OCI-LY7 (cell line): Measurements from ENCODE around the gene LPIN1. TPM values are rescaled to one million over a fixed set of nuclear protein-coding genes. Genes with fewer than 3 reads are reported as not detected.
"Not testable (repeated sequence)": the region's sequence is repeated elsewhere in the genome, so short reads cannot be mapped to it uniquely, and the experiment has no call there.

ENCODE experiments used
- BruUV-seq: library from RNA; stranded (reverse); fragments of 400-500 nt; replicated peaks from 2 replicates; lab custom pipeline; 2021; lab: Mats Ljungman, UMichigan
- CTCF ChIA-PET: fragments of 300-600 bp; sonication (Branson Sonifier 250); formaldehyde crosslinking; loops from one replicate; lab custom pipeline; 2022; ENCODE audit warnings: antibody characterized with exemption; ENCODE audit not compliant: unreplicated experiment; lab: Charles Lee
- POLR2A ChIA-PET: fragments of 300-600 bp; sonication (Branson Sonifier 250); formaldehyde crosslinking; loops from one replicate; lab custom pipeline; 2022; ENCODE audit warnings: antibody characterized with exemption; lab: Charles Lee
- DNase-seq: peaks from one replicate; pipeline ENCODE4 v3.0.0-alpha.2; 2015; ENCODE audit warnings: low spot score
- H2AFZ ChIP-seq: fragments of 200-600 bp; sonication (generic), shearing (Covaris generic); 2 replicates; pipeline ENCODE4 v1.6.1; 2014; ENCODE audit warnings: mild to moderate bottlenecking, antibody characterized with exemption, low read length, moderate library complexity
- H3K27ac ChIP-seq: fragments of 200-600 bp; sonication (generic); 2 replicates; pipeline ENCODE4 v1.5.1; 2014; ENCODE audit warnings: mixed run types, low read depth, mild to moderate bottlenecking, moderate library complexity, low read length, inconsistent platforms; ENCODE audit not compliant: poor library complexity, severe bottlenecking
- H3K36me3 ChIP-seq: fragments of 200-600 bp; sonication (generic); 2 replicates; pipeline ENCODE4 v1.6.1; 2014; ENCODE audit warnings: mild to moderate bottlenecking, antibody characterized with exemption, low read length, moderate library complexity, mixed read lengths; ENCODE audit not compliant: insufficient read depth
- H3K4me1 ChIP-seq: fragments of 200-600 bp; sonication (generic); 2 replicates; pipeline ENCODE4 v1.5.1; 2014; ENCODE audit warnings: mild to moderate bottlenecking, low read length; ENCODE audit not compliant: insufficient read depth, poor library complexity, severe bottlenecking
- H3K4me2 ChIP-seq: fragments of 200-600 bp; sonication (generic); 2 replicates; pipeline ENCODE4 v1.6.1; 2014; ENCODE audit warnings: mild to moderate bottlenecking, low read length
- H3K4me3 ChIP-seq: fragments of 200-600 bp; sonication (generic); 2 replicates; pipeline ENCODE4 v1.5.1; 2014; ENCODE audit warnings: mild to moderate bottlenecking, low read depth, low read length; ENCODE audit not compliant: poor library complexity, severe bottlenecking
- H3K79me2 ChIP-seq: fragments of 200-600 bp; sonication (generic); 2 replicates; pipeline ENCODE4 v1.6.1; 2016; ENCODE audit warnings: low read depth, mild to moderate bottlenecking, low read length, moderate library complexity, mixed read lengths; ENCODE audit not compliant: insufficient read depth
- H3K9me2 ChIP-seq: fragments of 200-600 bp; sonication (generic); 2 replicates; pipeline ENCODE4 v1.6.1; 2016; ENCODE audit warnings: mild to moderate bottlenecking, low read length, mixed read lengths; ENCODE audit not compliant: insufficient read depth
- H3K9me3 ChIP-seq: fragments of 200-600 bp; sonication (generic); 2 replicates; pipeline ENCODE4 v1.6.1; 2014; ENCODE audit warnings: mild to moderate bottlenecking, mixed run types, low read length, mixed read lengths
- H4K20me1 ChIP-seq: fragments of 200-600 bp; sonication (generic); 2 replicates; pipeline ENCODE4 v1.6.1; 2014; ENCODE audit warnings: mild to moderate bottlenecking, antibody characterized with exemption, low read length, moderate library complexity, mixed read lengths; ENCODE audit not compliant: insufficient read depth
- EZH2phosphoT487 ChIP-seq: fragments of 200-600 bp; sonication (generic); IDR thresholded peaks from 2 replicates; pipeline ENCODE4 v1.6.1; 2018; ENCODE audit warnings: low read depth, borderline replicate concordance, mild to moderate bottlenecking, mixed run types, antibody characterized with exemption, low read length, moderate library complexity, mixed read lengths
- intact Hi-C: fragments of 100-400 bp; cut with micrococcal nuclease; formaldehyde crosslinking; loops from one replicate; pipeline ENCODE4 v1.10.0; 2022; ENCODE audit not compliant: unreplicated experiment
- total RNA-seq, 2 experiments: library from RNA; depleted of rRNA in 1 of 2; stranded (reverse); fragments of >200 nt in 1 of 2; shearing (Covaris generic) in 1 of 2; gene quantifications; 2 replicates each; pipeline ENCODE4 v1.2.3, GENCODE V29; 2014 to 2022
- TF ChIP-seq, protein P1 (sequence below): fragments of 200-600 bp; sonication (generic); conservative IDR thresholded peaks from 2 replicates; pipeline ENCODE4 v1.5.1; 2014; ENCODE audit warnings: mild to moderate bottlenecking, antibody characterized with exemption, low read length, moderate library complexity, mixed read lengths

Gene LPIN1
- total RNA-seq, 2 experiments from 2014 or later: 56.9 to 70.2 TPM

DNA sequence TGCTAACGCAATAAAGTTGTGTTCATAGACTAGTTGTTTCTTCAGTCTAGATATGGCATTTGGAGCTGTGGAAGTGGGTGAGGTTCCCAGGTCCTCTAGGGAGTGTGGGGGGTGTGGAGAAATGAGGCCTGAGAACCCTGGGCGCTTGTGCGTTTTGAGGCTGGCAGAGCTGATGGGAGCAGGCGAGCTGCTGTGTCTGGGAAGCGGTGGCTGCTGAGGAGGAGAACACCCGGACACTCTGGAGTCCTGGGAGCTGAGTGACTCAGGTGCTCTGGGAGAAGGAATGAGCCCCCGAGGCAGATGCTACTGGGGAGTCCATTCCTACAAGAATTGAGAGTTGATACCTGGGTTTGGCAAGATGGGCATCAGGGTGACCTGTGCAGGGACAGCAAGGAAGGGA is 67.5 kb downstream of the LPIN1 start:
- no peak overlapping the region for H3K4me2 ChIP-seq
- H4K20me1 ChIP-seq: no peaks in the 10 kb centered on the region
- CTCF ChIA-PET: no interaction called here
- intact Hi-C loops: no loop called here
- H3K27ac ChIP-seq: no peak overlapping the region
- no peaks in the 10 kb centered on the region for H3K4me1 ChIP-seq
- DNase-seq: no peak
- H3K4me3 ChIP-seq: no peak overlapping the region
- H2AFZ ChIP-seq: no peak overlapping the region
- H3K9me2 ChIP-seq: no peaks in the 10 kb centered on the region
- POLR2A ChIA-PET: no interaction called here
- H3K79me2 ChIP-seq: no peaks in the 10 kb centered on the region
- BruUV-seq: no TSS peak
- TF ChIP-seq EZH2phosphoT487: no peak
- TF ChIP-seq, protein P1, sequence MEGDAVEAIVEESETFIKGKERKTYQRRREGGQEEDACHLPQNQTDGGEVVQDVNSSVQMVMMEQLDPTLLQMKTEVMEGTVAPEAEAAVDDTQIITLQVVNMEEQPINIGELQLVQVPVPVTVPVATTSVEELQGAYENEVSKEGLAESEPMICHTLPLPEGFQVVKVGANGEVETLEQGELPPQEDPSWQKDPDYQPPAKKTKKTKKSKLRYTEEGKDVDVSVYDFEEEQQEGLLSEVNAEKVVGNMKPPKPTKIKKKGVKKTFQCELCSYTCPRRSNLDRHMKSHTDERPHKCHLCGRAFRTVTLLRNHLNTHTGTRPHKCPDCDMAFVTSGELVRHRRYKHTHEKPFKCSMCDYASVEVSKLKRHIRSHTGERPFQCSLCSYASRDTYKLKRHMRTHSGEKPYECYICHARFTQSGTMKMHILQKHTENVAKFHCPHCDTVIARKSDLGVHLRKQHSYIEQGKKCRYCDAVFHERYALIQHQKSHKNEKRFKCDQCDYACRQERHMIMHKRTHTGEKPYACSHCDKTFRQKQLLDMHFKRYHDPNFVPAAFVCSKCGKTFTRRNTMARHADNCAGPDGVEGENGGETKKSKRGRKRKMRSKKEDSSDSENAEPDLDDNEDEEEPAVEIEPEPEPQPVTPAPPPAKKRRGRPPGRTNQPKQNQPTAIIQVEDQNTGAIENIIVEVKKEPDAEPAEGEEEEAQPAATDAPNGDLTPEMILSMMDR: no peak
- H3K9me3 ChIP-seq: no peaks in the 10 kb centered on the region
- peaks cover 37% of the 10 kb centered on the region for H3K36me3 ChIP-seq

DNA sequence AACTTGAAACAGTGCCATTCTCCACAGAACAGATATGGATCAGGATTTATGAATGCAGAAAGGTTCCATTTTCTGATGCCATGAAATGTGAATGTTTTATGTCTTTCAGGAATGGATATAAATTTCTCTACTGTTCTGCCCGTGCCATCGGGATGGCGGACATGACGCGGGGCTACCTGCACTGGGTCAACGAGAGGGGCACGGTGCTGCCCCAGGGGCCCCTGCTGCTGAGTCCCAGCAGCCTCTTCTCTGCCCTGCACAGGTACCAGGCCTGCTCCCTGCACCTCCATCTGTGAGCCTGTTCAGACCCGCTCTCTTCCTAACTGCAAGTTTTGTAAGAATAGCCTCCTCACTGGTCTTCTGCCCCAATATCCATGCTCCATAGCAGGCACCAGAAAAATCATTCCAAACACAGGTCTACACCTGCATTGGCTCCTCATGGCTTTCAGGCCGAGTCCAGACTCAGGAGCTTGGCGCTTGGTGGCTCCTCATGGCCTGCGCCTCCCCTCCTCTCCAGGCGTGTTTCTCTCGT is 68.6 kb downstream of the LPIN1 start:
- CTCF ChIA-PET: no interaction called here
- Histone ChIP-seq H3K27ac (no peak overlapping the region), H4K20me1 (no peaks in the 10 kb centered on the region), H3K9me2 (no peaks in the 10 kb centered on the region), H3K9me3 (no peaks in the 10 kb centered on the region), H3K4me2 (no peak overlapping the region), H3K4me3 (no peak overlapping the region), H3K4me1 (no peaks in the 10 kb centered on the region), H3K79me2 (no peaks in the 10 kb centered on the region), H2AFZ (no peak overlapping the region), H3K36me3 (peaks cover 44% of the 10 kb centered on the region)
- DNase-seq: no peak
- intact Hi-C loops: no loop called here
- BruUV-seq: no TSS peak
- no peak for TF ChIP-seq EZH2phosphoT487
- TF ChIP-seq, protein P1: no peak
- POLR2A ChIA-PET: no interaction called here

DNA sequence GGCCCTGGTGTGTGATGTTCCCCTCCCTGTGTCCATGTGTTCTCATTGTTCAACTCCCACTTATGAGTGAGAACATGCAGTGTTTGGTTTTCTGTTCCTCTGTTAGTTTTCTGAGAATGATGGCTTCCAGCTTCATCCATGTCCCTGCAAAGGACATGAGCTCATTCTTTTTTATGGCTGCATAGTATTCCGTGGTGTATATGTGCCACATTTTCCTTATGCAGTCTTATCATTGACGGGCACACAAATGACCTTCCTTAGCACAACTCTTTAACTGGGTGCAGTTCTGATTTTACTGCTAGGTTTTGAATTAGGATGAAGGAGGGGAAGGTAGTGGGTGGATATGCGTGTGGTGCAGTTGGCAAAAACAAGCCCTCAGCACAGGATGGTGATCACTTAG is 70.5 kb downstream of the LPIN1 start:
- H3K9me3 ChIP-seq, H3K4me1 ChIP-seq, H3K79me2 ChIP-seq, H3K4me3 ChIP-seq, H3K4me2 ChIP-seq, H2AFZ ChIP-seq, POLR2A ChIA-PET, DNase-seq, H3K27ac ChIP-seq, H4K20me1 ChIP-seq, BruUV-seq, intact Hi-C loops, CTCF ChIA-PET, H3K9me2 ChIP-seq: not testable (repeated sequence)
- peaks cover 63% of the 10 kb centered on the region for H3K36me3 ChIP-seq
